Heart left ventricle (tissue), 16 donors: ENCODE data around the gene TBC1D3B. TPM values are rescaled to one million over a fixed set of nuclear protein-coding genes. Genes with fewer than 3 reads are reported as not detected.
"Not testable (repeated sequence)": the region's sequence is repeated elsewhere in the genome, so short reads cannot be mapped to it uniquely, and the experiment has no call there.

ENCODE experiments used
- ATAC-seq, 4 donors: fragments of 200-7000 bp; cut with Tn5 transposase; one replicate each; pipeline ENCODE4 v1.9.1; 2020 to 2022; ENCODE audit warnings: moderate library complexity in 4 of 4, mild to moderate bottlenecking in 3 of 4, moderate number of reproducible peaks in 1 of 4
- DNase-seq, 5 donors: peaks; one replicate each; pipeline ENCODE4 v3.0.0-alpha.2; 2020
- H3K27ac ChIP-seq, 12 donors: fragments of 200-600 bp; sonication (generic) in 4 of 12; one replicate each; pipeline versions ENCODE4 v1.5.0 to v1.8.0; 2016 to 2022; ENCODE audit warnings: mild to moderate bottlenecking in 2 of 12
- H3K27me3 ChIP-seq, 9 donors: fragments of 200-600 bp; sonication (generic) in 2 of 9; one replicate each; pipeline versions ENCODE4 v1.5.1 to v1.8.0; 2016 to 2022; ENCODE audit warnings: mild to moderate bottlenecking in 3 of 9
- H3K36me3 ChIP-seq, 9 donors: fragments of 200-600 bp; sonication (generic) in 2 of 9; one replicate each; pipeline versions ENCODE4 v1.5.0 to v1.8.0; 2018 to 2022; ENCODE audit warnings: mild to moderate bottlenecking in 2 of 9
- H3K4me1 ChIP-seq, 12 donors: fragments of 200-600 bp; sonication (generic) in 4 of 12; one replicate each; pipeline versions ENCODE4 v1.5.0 to v1.8.0; 2016 to 2022; ENCODE audit warnings: mild to moderate bottlenecking in 3 of 12
- H3K4me3 ChIP-seq, 12 donors: fragments of 200-600 bp; sonication (generic) in 4 of 12; one replicate each; pipeline versions ENCODE4 v1.5.0 to v1.8.0; 2017 to 2022; ENCODE audit warnings: mild to moderate bottlenecking in 9 of 12, moderate library complexity in 4 of 12
- H3K9me3 ChIP-seq, 12 donors: fragments of 200-600 bp; sonication (generic) in 4 of 12; one replicate each; pipeline versions ENCODE4 v1.5.0 to v1.8.0; 2016 to 2022; ENCODE audit warnings: mild to moderate bottlenecking in 1 of 12
- CTCF ChIP-seq, 12 donors: fragments of 200-600 bp; sonication (generic) in 4 of 12; IDR thresholded peaks; one replicate each; pipeline versions ENCODE4 v1.5.0 to v1.8.0; 2018 to 2022; ENCODE audit warnings: antibody characterized with exemption in 12 of 12, mild to moderate bottlenecking in 5 of 12
- POLR2A ChIP-seq, 2 donors: fragments of 450-650 bp; IDR thresholded peaks; one replicate each; pipeline ENCODE4 v1.6.1; 2017; ENCODE audit warnings: antibody characterized with exemption in 2 of 2, mild to moderate bottlenecking in 2 of 2, moderate library complexity in 2 of 2
- WGBS, 4 donors: extraction: QIAGEN DNeasy Blood & Tissue Kit in 2 of 4; methylation state at CpG; one replicate each; pipeline versions ENCODE4 v1.1.5 to v1.1.7; 2013 to 2018; 5-methylcytosine and 5-hydroxymethylcytosine counted together
- intact Hi-C, 10 donors: fragments of 100-400 bp; cut with DNase I; formaldehyde crosslinking; loops; one replicate each; pipeline versions ENCODE4 v1.11.1 to v1.14.2; 2022
- polyA plus RNA-seq, 2 donors: library from polyadenylated mRNA; stranded (reverse); fragments of 200-250 nt; gene quantifications; one replicate each; pipeline ENCODE4 v1.2.3, GENCODE V29; 2013
- total RNA-seq, 9 donors: library from RNA; depleted of rRNA in 2 of 9; stranded (reverse); fragments of >200 nt in 2 of 9; fragmentation: NEBNext Ultra II Directional in 3 of 9; extraction: Animal tissue kit (Norgen Biotek cat#: 25700) in 3 of 9; gene quantifications; one replicate each; pipeline versions ENCODE4 v1.1.0 to v1.2.4, GENCODE V29; 2016 to 2023
- donor health status: ischemic (EF 13 %, LVEDD 7.1; RV severe dilation, severe dysfunction).
- donor health status: healthy with polysubstance abuse.
- donor health status: DM: no; HTN: yes; CAD: no.
- donor health status: DM: no; HTN: no; CAD: no.
- donor health status: ischemic (EF 25% LVEDD 6.9; RV normal size, moderate dysfunction).
- donor health status: ischemic (EF 25% LVEDD 5.7; RV mildly dilated, moderate dysfunction).
- donor health status: healthy.
- donor health status: DM: yes; HTN: yes; CAD: no.
- donor health status: ischemic (EF 35%, LVEDD 5.7; RV mildly dilated, moderate dysfunction).
- donor health status: nonischemic (EF 11% LVEDD 7.7; RV severe dilation, severe dysfunction).
- donor health status: DM: yes; HTN: yes; CAD: no.
- donor health status: PGD.
- donor health status: ischemic (EF 29% LVEDD 5.4; RV normal size, mild dysfunction).
- donor health status: nonischemic (EF 23%, LVEDD 6.1; RV moderate dilation, normal function).

The TBC1D3B gene
- total and polyA plus RNA-seq, 11 donors, result 0.62 to 3.3 (median 1.4) TPM; not detected in 1

- Histone ChIP-seq H3K4me3 (no peak overlapping the region), H3K36me3 (no peaks in the 10 kb centered on the region), H3K27me3 (peaks cover 0 to 40% (median 0%) of the 10 kb centered on the region in 9 donors), H3K27ac (no peak overlapping the region), H3K9me3 (peaks cover 0 to 15% (median 0%) of the 10 kb centered on the region in 12 donors), H3K4me1 (peaks cover 0 to 7% (median 0%) of the 10 kb centered on the region in 12 donors)
- intact Hi-C loops, result loop anchor here in 1 of 10 donors (1.0 kb wide), 1 partner anchor 107 kb away; no protein-coding TSS in a partner anchor
- no peak for DNase-seq
- TF ChIP-seq CTCF (IDR thresholded peaks at IDR 0.05) (no peak), POLR2A (IDR thresholded peaks at IDR 0.05) (no peak)
- ATAC-seq, result no peak
Measured at GRCh38 chr17:36214918-36215317, 38.5 kb upstream of the TBC1D3B start.

GRCh38 chr17:36213695-36214094 lies 37.3 kb upstream of the TBC1D3B start:
- intact Hi-C loops, result loop anchor here in 1 of 10 donors (1.0 kb wide), 1 partner anchor 105 kb away; no protein-coding TSS in a partner anchor
- Histone ChIP-seq H3K36me3 (no peaks in the 10 kb centered on the region), H3K4me3 (no peak overlapping the region), H3K27ac (no peak overlapping the region), H3K9me3 (peaks cover 0 to 10% (median 0%) of the 10 kb centered on the region in 12 donors), H3K27me3 (peaks cover 0 to 37% (median 0%) of the 10 kb centered on the region in 9 donors), H3K4me1 (peaks cover 0 to 7% (median 0%) of the 10 kb centered on the region in 12 donors)
- WGBS, 4 donors, result 74 to 86% (median 81%) methylated on average over 3 of the region's 3 CpGs
- ATAC-seq (no peak), DNase-seq (no peak)
- TF ChIP-seq POLR2A (IDR thresholded peaks at IDR 0.05) (no peak), CTCF (IDR thresholded peaks at IDR 0.05) (no peak)

- 86 to 94% (median 91%) methylated on average over 3 of the region's 3 CpGs for WGBS, 4 donors
- ATAC-seq, result no peak
- no peak overlapping the region for H3K27ac ChIP-seq
- peaks cover 0 to 31% (median 0%) of the 10 kb centered on the region in 9 donors for H3K27me3 ChIP-seq
- TF ChIP-seq CTCF (IDR thresholded peaks at IDR 0.05) (no peak), POLR2A (IDR thresholded peaks at IDR 0.05) (no peak)
- intact Hi-C loops, result no loop called here
- peaks cover 0 to 3% (median 0%) of the 10 kb centered on the region in 12 donors for H3K9me3 ChIP-seq
- DNase-seq, result no peak
- peaks cover 0 to 7% (median 0%) of the 10 kb centered on the region in 12 donors for H3K4me1 ChIP-seq
- no peak overlapping the region for H3K4me3 ChIP-seq
- no peaks in the 10 kb centered on the region for H3K36me3 ChIP-seq
Measured at GRCh38 chr17:36212966-36213365, 36.5 kb upstream of the TBC1D3B start.

GRCh38 chr17:36212272-36212605 lies 35.8 kb upstream of the TBC1D3B start:
- no peak overlapping the region for H3K27ac ChIP-seq
- ATAC-seq (no peak), DNase-seq (no peak)
- no peak overlapping the region for H3K4me3 ChIP-seq
- peaks cover 0 to 7% (median 0%) of the 10 kb centered on the region in 12 donors for H3K4me1 ChIP-seq
- no peaks in the 10 kb centered on the region for H3K9me3 ChIP-seq
- no peak for TF ChIP-seq CTCF (IDR thresholded peaks at IDR 0.05)
- no peak for TF ChIP-seq POLR2A (IDR thresholded peaks at IDR 0.05)
- WGBS, 4 donors, result 45 to 59% (median 54%) methylated on average over 3 to 4 of the region's 4 CpGs
- no peaks in the 10 kb centered on the region for H3K36me3 ChIP-seq
- peaks cover 0 to 31% (median 0%) of the 10 kb centered on the region in 9 donors for H3K27me3 ChIP-seq
- intact Hi-C loops, result no loop called here

- peaks cover 0 to 28% (median 0%) of the 10 kb centered on the region in 9 donors for H3K27me3 ChIP-seq
- H3K36me3 ChIP-seq, H3K4me3 ChIP-seq, H3K27ac ChIP-seq, H3K4me1 ChIP-seq, intact Hi-C loops, H3K9me3 ChIP-seq, ATAC-seq: not testable (repeated sequence)
- WGBS, 4 donors, result 30 to 51% (median 44%) methylated on average over 7 to 10 of the region's 10 CpGs
- DNase-seq, result peak in 1 of 5 donors; percentile 61
Measured at GRCh38 chr17:36211484-36212271, 35.2 kb upstream of the TBC1D3B start.

- Histone ChIP-seq H3K27ac (peak within 1 kb of the TSS in 3 of 12 donors; percentile 49 to 66 (median 58)), H3K27me3 (peaks cover 0 to 28% (median 0%) of the 10 kb centered on the region in 9 donors)
- H3K4me3 ChIP-seq, H3K4me1 ChIP-seq, DNase-seq, H3K36me3 ChIP-seq, intact Hi-C loops, H3K9me3 ChIP-seq: not testable (repeated sequence)
- WGBS, 4 donors, result 63 to 73% (median 66%) methylated on average over 7 of the region's 7 CpGs
- ATAC-seq, result peak in 2 of 4 donors; percentile 80 to 81
Measured at GRCh38 chr17:36210439-36211211, 34.2 kb upstream of the TBC1D3B start, which contains the start of gene CCL4L2. Gene CCL4L2 (plus strand): TSS chr17:36211063.
